Epithelial cell of proximal tubule (primary cell): ENCODE data around the gene SORD. TPM values are rescaled to one million over a fixed set of nuclear protein-coding genes. Genes with fewer than 3 reads are reported as not detected.

Experiments
- DNase-seq: peaks from one replicate; pipeline ENCODE4 v3.0.0-alpha.2; 2011; ENCODE audit warnings: low read depth
- H3K4me3 ChIP-seq: 2 replicates; pipeline ENCODE4 v1.5.1; 2011; ENCODE audit warnings: low read depth, mild to moderate bottlenecking, low read length
- total RNA-seq: library from RNA; depleted of rRNA; stranded (reverse); fragments of >200 nt; gene quantifications from 2 replicates; pipeline ENCODE4 v1.2.3, GENCODE V29; 2015
- TF ChIP-seq, protein P1 (sequence below): conservative IDR thresholded peaks from 2 replicates; pipeline ENCODE4 v1.5.1; 2012; ENCODE audit warnings: low read depth, mild to moderate bottlenecking, low read length

Gene SORD
- total RNA-seq, 1 donor from 2014 or later, result 32.7 TPM

- no peak for DNase-seq
- TF ChIP-seq, protein P1, sequence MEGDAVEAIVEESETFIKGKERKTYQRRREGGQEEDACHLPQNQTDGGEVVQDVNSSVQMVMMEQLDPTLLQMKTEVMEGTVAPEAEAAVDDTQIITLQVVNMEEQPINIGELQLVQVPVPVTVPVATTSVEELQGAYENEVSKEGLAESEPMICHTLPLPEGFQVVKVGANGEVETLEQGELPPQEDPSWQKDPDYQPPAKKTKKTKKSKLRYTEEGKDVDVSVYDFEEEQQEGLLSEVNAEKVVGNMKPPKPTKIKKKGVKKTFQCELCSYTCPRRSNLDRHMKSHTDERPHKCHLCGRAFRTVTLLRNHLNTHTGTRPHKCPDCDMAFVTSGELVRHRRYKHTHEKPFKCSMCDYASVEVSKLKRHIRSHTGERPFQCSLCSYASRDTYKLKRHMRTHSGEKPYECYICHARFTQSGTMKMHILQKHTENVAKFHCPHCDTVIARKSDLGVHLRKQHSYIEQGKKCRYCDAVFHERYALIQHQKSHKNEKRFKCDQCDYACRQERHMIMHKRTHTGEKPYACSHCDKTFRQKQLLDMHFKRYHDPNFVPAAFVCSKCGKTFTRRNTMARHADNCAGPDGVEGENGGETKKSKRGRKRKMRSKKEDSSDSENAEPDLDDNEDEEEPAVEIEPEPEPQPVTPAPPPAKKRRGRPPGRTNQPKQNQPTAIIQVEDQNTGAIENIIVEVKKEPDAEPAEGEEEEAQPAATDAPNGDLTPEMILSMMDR, result no peak
- no peak overlapping the region for H3K4me3 ChIP-seq
Observed at GRCh38 chr15:45083223-45083622, 60.2 kb downstream of the SORD start.

DNA sequence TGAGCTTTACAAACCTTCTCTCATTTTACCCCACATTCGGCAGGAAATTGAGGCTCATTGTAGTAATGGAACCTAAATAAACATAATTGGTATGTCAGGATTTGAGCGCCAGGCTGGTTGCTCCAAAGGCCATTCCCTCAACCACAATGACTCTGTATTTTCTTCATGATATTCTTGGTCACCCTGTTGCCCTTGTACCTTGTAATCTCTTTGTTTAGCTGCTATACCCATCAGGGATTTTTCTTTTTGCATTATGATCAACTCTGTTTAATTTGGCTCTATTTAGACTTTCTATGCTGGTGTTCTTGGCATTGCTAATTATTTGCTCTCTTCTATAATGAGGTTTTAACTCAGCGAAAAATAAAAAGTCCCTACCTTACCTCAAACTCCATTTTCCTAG, 61.2 kb downstream of the SORD start:
- TF ChIP-seq, protein P1, result no peak
- no peak for DNase-seq
- H3K4me3 ChIP-seq, result no peak overlapping the region

- TF ChIP-seq, protein P1, result no peak
- no peak for DNase-seq
- no peak overlapping the region for H3K4me3 ChIP-seq
Observed at GRCh38 chr15:45087513-45087912, 64.5 kb downstream of the SORD start.

GRCh38 chr15:45088801-45089711, 66.1 kb downstream of the SORD start:
- TF ChIP-seq, protein P1, result no peak
- DNase-seq, result no peak

GRCh38 chr15:45089712-45090373, 66.8 kb downstream of the SORD start:
- no peak for DNase-seq
- TF ChIP-seq, protein P1, result no peak
- H3K4me3 ChIP-seq, result no peak overlapping the region

More at GRCh38 chr15:45088801-45089711, 66.1 kb downstream of the SORD start:
- no peak overlapping the region for H3K4me3 ChIP-seq

- no peak for DNase-seq
- TF ChIP-seq, protein P1, result no peak
- H3K4me3 ChIP-seq, result no peak overlapping the region
Observed at GRCh38 chr15:45091161-45091560, 68.2 kb downstream of the SORD start.

- H3K4me3 ChIP-seq, result no peak overlapping the region
- TF ChIP-seq, protein P1, result no peak
- no peak for DNase-seq
Observed at GRCh38 chr15:45091576-45091975, 68.6 kb downstream of the SORD start.
